Fibroblast of lung (primary cell): ENCODE measurements around the gene KIF2A. TPM values are rescaled to one million over a fixed set of nuclear protein-coding genes. Genes with fewer than 3 reads are reported as not detected.

Experiments
- DNase-seq, 2 donors: peaks; one replicate each; pipeline versions ENCODE4 v3.0.0 to v3.0.0-alpha.2; 2010; ENCODE audit warnings: low read depth in 2 of 2
- H2AFZ ChIP-seq: 2 replicates; pipeline ENCODE4 v1.5.1; 2012; ENCODE audit warnings: low read length, control low read depth, inconsistent platforms
- H3K27ac ChIP-seq: 2 replicates; pipeline ENCODE4 v1.5.1; 2011; ENCODE audit warnings: low read length, control low read depth; ENCODE audit not compliant: insufficient read depth
- H3K27me3 ChIP-seq: 2 replicates; pipeline ENCODE4 v1.5.1; 2011; ENCODE audit warnings: mild to moderate bottlenecking, low read length; ENCODE audit not compliant: control insufficient read depth, insufficient read depth
- H3K36me3 ChIP-seq: 2 replicates; pipeline ENCODE4 v1.5.1; 2011; ENCODE audit warnings: low read length; ENCODE audit not compliant: control insufficient read depth, insufficient read depth
- H3K4me1 ChIP-seq: 2 replicates; pipeline ENCODE4 v1.5.1; 2011; ENCODE audit warnings: low read length; ENCODE audit not compliant: control insufficient read depth, insufficient read depth; ENCODE audit errors: extremely low read depth
- H3K4me2 ChIP-seq: 2 replicates; pipeline ENCODE4 v1.5.1; 2011; ENCODE audit warnings: low read length, control low read depth; ENCODE audit not compliant: insufficient read depth; ENCODE audit errors: extremely low read depth
- H3K4me3 ChIP-seq, 4 experiments: fragments of 200-600 bp in 1 of 4; sonication (generic) in 1 of 4; replicated peaks in 1 of 4; 2 replicates each; pipeline ENCODE4 v1.5.1; 2011 to 2016; ENCODE audit warnings: low read length in 4 of 4, low read depth in 3 of 4, mild to moderate bottlenecking in 3 of 4, control low read depth in 2 of 4, inconsistent platforms in 1 of 4, mixed read lengths in 1 of 4; ENCODE audit not compliant: insufficient read depth in 1 of 4; ENCODE audit errors: control extremely low read depth in 1 of 4
- H3K79me2 ChIP-seq: 2 replicates; pipeline ENCODE4 v1.5.1; 2012; ENCODE audit warnings: mild to moderate bottlenecking, low read length, inconsistent platforms; ENCODE audit not compliant: control insufficient read depth, insufficient read depth
- H3K9ac ChIP-seq: 2 replicates; pipeline ENCODE4 v1.5.1; 2011; ENCODE audit warnings: mild to moderate bottlenecking, low read length, control low read depth; ENCODE audit not compliant: insufficient read depth
- H3K9me3 ChIP-seq: 2 replicates; pipeline ENCODE4 v1.5.1; 2012; ENCODE audit warnings: low read depth, low read length; ENCODE audit not compliant: control insufficient read depth, insufficient read depth
- H4K20me1 ChIP-seq: 2 replicates; pipeline ENCODE4 v1.5.1; 2011; ENCODE audit warnings: low read length; ENCODE audit not compliant: control insufficient read depth, insufficient read depth; ENCODE audit errors: extremely low read depth
- EZH2 ChIP-seq: IDR thresholded peaks from 2 replicates; pipeline ENCODE4 v1.5.1; 2012; ENCODE audit warnings: low read length, control low read depth, mild to moderate bottlenecking; ENCODE audit errors: missing control alignments
- polyA plus RNA-seq, 2 donors: library from polyadenylated mRNA; depleted of rRNA in 1 of 2; stranded (reverse) in 1 of 2; unstranded in 1 of 2; fragments of >200 nt; gene quantifications; 2 replicates each; pipeline ENCODE4 v1.2.1, GENCODE V29; 2011 to 2012; ENCODE audit warnings: missing spikeins in 1 of 2
- total RNA-seq: library from RNA; depleted of rRNA; stranded (reverse); fragments of >200 nt; gene quantifications from 2 replicates; pipeline ENCODE4 v1.2.1, GENCODE V29; 2014
- TF ChIP-seq, protein P1 (sequence below), 2 donors: IDR thresholded peaks in 1 of 2; conservative IDR thresholded peaks in 1 of 2; 1 replicate in 1 of 2; 2 replicates in 1 of 2; pipeline ENCODE4 v1.5.1; 2011 to 2012; ENCODE audit warnings: low read length in 2 of 2, control low read depth in 1 of 2, inconsistent platforms in 1 of 2, low read depth in 1 of 2, mild to moderate bottlenecking in 1 of 2

Gene KIF2A
- total and polyA plus RNA-seq, 2 donors (not counting 1 experiment from before 2014, with no cell fraction given) = 43.7 to 59.3 TPM

DNA sequence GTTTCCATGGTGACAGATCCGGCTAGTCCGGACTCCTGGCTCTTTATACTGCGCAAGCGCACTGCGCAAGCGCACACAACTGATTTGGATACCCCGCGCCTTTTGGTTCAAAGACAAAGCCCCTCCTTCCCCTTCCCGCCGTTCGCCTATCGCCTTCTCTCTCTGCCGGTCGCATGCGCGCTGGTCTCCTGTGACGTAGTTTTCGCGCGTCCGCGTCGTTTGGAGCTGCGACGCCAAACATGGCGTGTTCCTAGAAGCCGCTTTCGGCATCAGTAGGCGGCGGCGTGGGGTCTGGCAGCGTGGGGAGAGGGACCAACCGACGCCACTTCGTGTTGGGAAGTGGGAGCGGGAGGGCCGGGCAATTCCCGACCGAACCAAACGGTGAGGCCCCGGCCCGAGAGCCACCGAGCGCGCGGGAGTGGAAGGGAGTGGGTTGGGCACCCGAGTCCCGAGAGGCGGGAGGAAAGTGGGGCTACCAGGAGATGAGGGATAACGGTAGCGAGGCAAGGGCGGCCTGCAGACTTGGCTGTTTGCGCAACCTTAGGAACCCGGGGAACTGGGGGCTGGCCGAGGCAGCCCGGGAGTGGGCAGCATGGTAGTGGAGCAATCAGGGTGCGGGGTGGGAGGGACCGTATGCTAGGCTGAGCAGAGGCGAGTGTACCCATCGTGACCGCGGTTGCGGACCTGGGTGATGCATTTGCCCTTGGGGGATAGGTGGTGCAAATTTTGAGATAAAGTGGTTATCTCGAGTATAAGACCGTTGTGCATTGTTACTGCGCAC, 106.7 kb downstream of the KIF2A start, which contains the start of gene IPO11:
Gene IPO11, plus strand, starts transcription at position 215 of the 781 bp plus-strand sequence. CDS start 24,517 bp downstream, outside the sequence.
- TF ChIP-seq, protein P1, sequence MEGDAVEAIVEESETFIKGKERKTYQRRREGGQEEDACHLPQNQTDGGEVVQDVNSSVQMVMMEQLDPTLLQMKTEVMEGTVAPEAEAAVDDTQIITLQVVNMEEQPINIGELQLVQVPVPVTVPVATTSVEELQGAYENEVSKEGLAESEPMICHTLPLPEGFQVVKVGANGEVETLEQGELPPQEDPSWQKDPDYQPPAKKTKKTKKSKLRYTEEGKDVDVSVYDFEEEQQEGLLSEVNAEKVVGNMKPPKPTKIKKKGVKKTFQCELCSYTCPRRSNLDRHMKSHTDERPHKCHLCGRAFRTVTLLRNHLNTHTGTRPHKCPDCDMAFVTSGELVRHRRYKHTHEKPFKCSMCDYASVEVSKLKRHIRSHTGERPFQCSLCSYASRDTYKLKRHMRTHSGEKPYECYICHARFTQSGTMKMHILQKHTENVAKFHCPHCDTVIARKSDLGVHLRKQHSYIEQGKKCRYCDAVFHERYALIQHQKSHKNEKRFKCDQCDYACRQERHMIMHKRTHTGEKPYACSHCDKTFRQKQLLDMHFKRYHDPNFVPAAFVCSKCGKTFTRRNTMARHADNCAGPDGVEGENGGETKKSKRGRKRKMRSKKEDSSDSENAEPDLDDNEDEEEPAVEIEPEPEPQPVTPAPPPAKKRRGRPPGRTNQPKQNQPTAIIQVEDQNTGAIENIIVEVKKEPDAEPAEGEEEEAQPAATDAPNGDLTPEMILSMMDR (conservative IDR thresholded peaks at IDR 0.05 in 1 of 2, IDR thresholded peaks at IDR 0.05 in 1 of 2; ENCODE audit: low read depth in 1 of 2, low read length in 2 of 2) = peak in 1 of 2 donors; percentile 2
- no peak for TF ChIP-seq EZH2
- peak within 1 kb of the TSS; percentile 87 to 95 (median 92) for H3K4me3 ChIP-seq
- no peaks in the 10 kb centered on the region for H3K9me3 ChIP-seq
- no peaks in the 10 kb centered on the region for H3K4me1 ChIP-seq
- H4K20me1 ChIP-seq = no peaks in the 10 kb centered on the region
- H3K9ac ChIP-seq = peak within 1 kb of the TSS; percentile 91
- peak; percentile 97 to 99 for DNase-seq
- peak within 1 kb of the TSS; percentile 79 for H3K4me2 ChIP-seq
- no peaks in the 10 kb centered on the region for H3K27me3 ChIP-seq
- H3K79me2 ChIP-seq = peaks cover 33% of the 10 kb centered on the region
- peak within 1 kb of the TSS; percentile 86 for H2AFZ ChIP-seq
- no peaks in the 10 kb centered on the region for H3K36me3 ChIP-seq
- peak within 1 kb of the TSS; percentile 84 for H3K27ac ChIP-seq

GRCh38 chr5:62413711-62414110, 107.7 kb downstream of the KIF2A start:
- no peak for DNase-seq
- H3K9ac ChIP-seq = no peak overlapping the region
- H3K27ac ChIP-seq = no peak overlapping the region
- TF ChIP-seq EZH2 = no peak
- TF ChIP-seq, protein P1 (conservative IDR thresholded peaks at IDR 0.05 in 1 of 2, IDR thresholded peaks at IDR 0.05 in 1 of 2; ENCODE audit: low read depth in 1 of 2, low read length in 2 of 2) = no peak
- no peaks in the 10 kb centered on the region for H3K36me3 ChIP-seq
- H4K20me1 ChIP-seq = no peaks in the 10 kb centered on the region
- peak overlapping the region; percentile 87 to 95 (median 92) for H3K4me3 ChIP-seq
- H3K79me2 ChIP-seq = peaks cover 37% of the 10 kb centered on the region
- H3K4me1 ChIP-seq = no peaks in the 10 kb centered on the region
- no peaks in the 10 kb centered on the region for H3K9me3 ChIP-seq
- H3K27me3 ChIP-seq = no peaks in the 10 kb centered on the region
- peak overlapping the region; percentile 57 for H3K4me2 ChIP-seq
- H2AFZ ChIP-seq = no peak overlapping the region

- Histone ChIP-seq H3K27ac (no peak overlapping the region), H3K36me3 (no peaks in the 10 kb centered on the region), H3K27me3 (no peaks in the 10 kb centered on the region), H3K4me2 (no peak overlapping the region), H3K79me2 (peaks cover 36% of the 10 kb centered on the region), H2AFZ (no peak overlapping the region), H3K4me3 (no peak overlapping the region), H3K4me1 (no peaks in the 10 kb centered on the region), H3K9me3 (no peaks in the 10 kb centered on the region), H4K20me1 (no peaks in the 10 kb centered on the region), H3K9ac (no peak overlapping the region)
- no peak for DNase-seq
- TF ChIP-seq, protein P1 (conservative IDR thresholded peaks at IDR 0.05 in 1 of 2, IDR thresholded peaks at IDR 0.05 in 1 of 2; ENCODE audit: low read depth in 1 of 2, low read length in 2 of 2) = no peak
- no peak for TF ChIP-seq EZH2
These were observed 112.6 kb downstream of the KIF2A start for GRCh38 chr5:62418462-62419076.
